Tibial nerve (tissue), 4 donors: ENCODE data around the gene SAP30L.

Experiments
- EP300 ChIP-seq, 2 donors: sonication (generic); formaldehyde crosslinking; IDR thresholded peaks; one replicate each; pipeline ENCODE4 v1.6.1; 2017; ENCODE audit warnings: antibody characterized with exemption in 2 of 2, mild to moderate bottlenecking in 1 of 2
- TF ChIP-seq, protein P1 (sequence below), 5 experiments: fragments of 200-600 bp in 3 of 5; fragments of 450-650 bp in 2 of 5; sonication (generic) in 3 of 5; IDR thresholded peaks; one replicate each; pipeline ENCODE4 v1.5.1; 2016 to 2019; ENCODE audit warnings: antibody characterized with exemption in 5 of 5, mild to moderate bottlenecking in 3 of 5, moderate library complexity in 2 of 5

- TF ChIP-seq, protein P1, sequence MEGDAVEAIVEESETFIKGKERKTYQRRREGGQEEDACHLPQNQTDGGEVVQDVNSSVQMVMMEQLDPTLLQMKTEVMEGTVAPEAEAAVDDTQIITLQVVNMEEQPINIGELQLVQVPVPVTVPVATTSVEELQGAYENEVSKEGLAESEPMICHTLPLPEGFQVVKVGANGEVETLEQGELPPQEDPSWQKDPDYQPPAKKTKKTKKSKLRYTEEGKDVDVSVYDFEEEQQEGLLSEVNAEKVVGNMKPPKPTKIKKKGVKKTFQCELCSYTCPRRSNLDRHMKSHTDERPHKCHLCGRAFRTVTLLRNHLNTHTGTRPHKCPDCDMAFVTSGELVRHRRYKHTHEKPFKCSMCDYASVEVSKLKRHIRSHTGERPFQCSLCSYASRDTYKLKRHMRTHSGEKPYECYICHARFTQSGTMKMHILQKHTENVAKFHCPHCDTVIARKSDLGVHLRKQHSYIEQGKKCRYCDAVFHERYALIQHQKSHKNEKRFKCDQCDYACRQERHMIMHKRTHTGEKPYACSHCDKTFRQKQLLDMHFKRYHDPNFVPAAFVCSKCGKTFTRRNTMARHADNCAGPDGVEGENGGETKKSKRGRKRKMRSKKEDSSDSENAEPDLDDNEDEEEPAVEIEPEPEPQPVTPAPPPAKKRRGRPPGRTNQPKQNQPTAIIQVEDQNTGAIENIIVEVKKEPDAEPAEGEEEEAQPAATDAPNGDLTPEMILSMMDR (IDR thresholded peaks at IDR 0.05): no peak
- TF ChIP-seq EP300 (IDR thresholded peaks at IDR 0.05): no peak
Measured at GRCh38 chr5:154455585-154455984, 9.8 kb downstream of the SAP30L start.
